H9 (cell line): ENCODE results near the gene TEF. TPM values are rescaled to one million over a fixed set of nuclear protein-coding genes. Genes with fewer than 3 reads are reported as not detected.

Source experiments
- DNase-seq: peaks from one replicate; pipeline ENCODE4 v3.0.0-alpha.2; 2017
- H2AFZ ChIP-seq: one replicate; pipeline ENCODE4 v1.6.1; 2013; ENCODE audit warnings: mild to moderate bottlenecking, low read length, control low read depth, moderate library complexity
- H2AK5ac ChIP-seq: 2 replicates; pipeline ENCODE4 v1.6.1; 2013; ENCODE audit warnings: low read length, control low read depth, mixed read lengths; ENCODE audit not compliant: insufficient read length
- H2BK120ac ChIP-seq: one replicate; pipeline ENCODE4 v1.6.1; 2013; ENCODE audit warnings: low read depth, mild to moderate bottlenecking, low read length, control low read depth, inconsistent platforms; ENCODE audit not compliant: poor library complexity, severe bottlenecking
- H2BK12ac ChIP-seq: 2 replicates; pipeline ENCODE4 v1.6.1; 2013; ENCODE audit warnings: low read length, control low read depth, mixed read lengths, low read depth; ENCODE audit not compliant: insufficient read length
- H2BK15ac ChIP-seq: 2 replicates; pipeline ENCODE4 v1.6.1; 2013; ENCODE audit warnings: low read depth, low read length, control low read depth
- H2BK20ac ChIP-seq: one replicate; pipeline ENCODE4 v1.6.1; 2013; ENCODE audit warnings: low read depth, mild to moderate bottlenecking, low read length, control low read depth, inconsistent platforms; ENCODE audit not compliant: poor library complexity, severe bottlenecking
- H2BK5ac ChIP-seq: 2 replicates; pipeline ENCODE4 v1.6.1; 2013; ENCODE audit warnings: low read length, control low read depth, mixed read lengths; ENCODE audit not compliant: insufficient read length
- H3K14ac ChIP-seq: 2 replicates; pipeline ENCODE4 v1.6.1; 2013; ENCODE audit warnings: low read length, control low read depth; ENCODE audit not compliant: insufficient read depth
- H3K18ac ChIP-seq: 2 replicates; pipeline ENCODE4 v1.6.1; 2013; ENCODE audit warnings: low read depth, mild to moderate bottlenecking, mixed read lengths, low read length, control low read depth; ENCODE audit not compliant: insufficient read length
- H3K23ac ChIP-seq: 2 replicates; pipeline ENCODE4 v1.6.1; 2013; ENCODE audit warnings: low read length, control low read depth, mixed read lengths, low read depth; ENCODE audit not compliant: insufficient read length
- H3K23me2 ChIP-seq: 2 replicates; pipeline ENCODE4 v1.6.1; 2013; ENCODE audit warnings: low read depth, mild to moderate bottlenecking, mixed read lengths, low read length, control low read depth; ENCODE audit not compliant: insufficient read length, poor library complexity, severe bottlenecking
- H3K27ac ChIP-seq: 2 replicates; pipeline ENCODE4 v1.5.1; 2013; ENCODE audit warnings: low read length, control low read depth, mixed read lengths, low read depth; ENCODE audit not compliant: insufficient read length
- H3K27me3 ChIP-seq: 2 replicates; pipeline ENCODE4 v1.6.1; 2013; ENCODE audit warnings: low read length, control low read depth, inconsistent platforms; ENCODE audit not compliant: insufficient read depth
- H3K4ac ChIP-seq: 2 replicates; pipeline ENCODE4 v1.6.1; 2013; ENCODE audit warnings: low read depth, mild to moderate bottlenecking, control low read depth, inconsistent platforms, low read length, moderate library complexity
- H3K4me1 ChIP-seq: 2 replicates; pipeline ENCODE4 v1.6.1; 2013; ENCODE audit warnings: low read length, control low read depth, inconsistent platforms; ENCODE audit not compliant: insufficient read depth
- H3K4me2 ChIP-seq: 2 replicates; pipeline ENCODE4 v1.6.1; 2013; ENCODE audit warnings: low read length, control low read depth, mixed read lengths; ENCODE audit not compliant: insufficient read length, insufficient read depth
- H3K56ac ChIP-seq: 2 replicates; pipeline ENCODE4 v1.6.1; 2013; ENCODE audit warnings: low read depth, mild to moderate bottlenecking, mixed read lengths, low read length, control low read depth; ENCODE audit not compliant: insufficient read length
- H3K79me1 ChIP-seq: 2 replicates; pipeline ENCODE4 v1.6.1; 2013; ENCODE audit warnings: low read depth, mild to moderate bottlenecking, moderate library complexity, low read length, control low read depth, inconsistent platforms; ENCODE audit not compliant: insufficient read depth, poor library complexity, severe bottlenecking
- H3K79me2 ChIP-seq: 2 replicates; pipeline ENCODE4 v1.6.1; 2013; ENCODE audit warnings: low read length, control low read depth, inconsistent platforms; ENCODE audit not compliant: insufficient read depth
- H3K9ac ChIP-seq: 2 replicates; pipeline ENCODE4 v1.6.1; 2013; ENCODE audit warnings: low read length, control low read depth, mixed read lengths; ENCODE audit not compliant: insufficient read length; ENCODE audit errors: extremely low read depth
- H3K9me3 ChIP-seq: one replicate; pipeline ENCODE4 v1.6.1; 2013; ENCODE audit warnings: low read depth, low read length, inconsistent platforms; ENCODE audit not compliant: control insufficient read depth
- H3T11ph ChIP-seq: one replicate; pipeline ENCODE4 v1.6.1; 2013; ENCODE audit warnings: mild to moderate bottlenecking, low read length, control low read depth, inconsistent platforms
- H4K20me1 ChIP-seq: one replicate; pipeline ENCODE4 v1.6.1; 2013; ENCODE audit not compliant: control insufficient read depth, insufficient read length, insufficient read depth
- H4K5ac ChIP-seq: 2 replicates; pipeline ENCODE4 v1.6.1; 2013; ENCODE audit warnings: low read depth, mild to moderate bottlenecking, mixed read lengths, low read length, control low read depth; ENCODE audit not compliant: insufficient read length
- H4K8ac ChIP-seq: replicated peaks from 2 replicates; pipeline ENCODE4 v1.6.1; 2013; ENCODE audit warnings: low read length, control low read depth, mixed read lengths, low read depth; ENCODE audit not compliant: insufficient read length
- H4K91ac ChIP-seq: 2 replicates; pipeline ENCODE4 v1.6.1; 2013; ENCODE audit warnings: low read depth, mild to moderate bottlenecking, moderate library complexity, mixed read lengths, low read length, control low read depth; ENCODE audit not compliant: insufficient read length
- H3K27ac Mint-ChIP-seq, 3 experiments: 2 replicates in 2 of 3; 3 replicates in 1 of 3; pipeline ENCODE4 v1.8.0; 2020 to 2021; ENCODE audit warnings: mixed read lengths in 3 of 3, mild to moderate bottlenecking in 1 of 3, moderate library complexity in 1 of 3
- H3K27me3 Mint-ChIP-seq: 2 replicates; pipeline ENCODE4 v1.8.0; 2021; ENCODE audit warnings: low read depth, mild to moderate bottlenecking, moderate library complexity, mixed read lengths
- H3K36me3 Mint-ChIP-seq, 3 experiments: 2 replicates in 2 of 3; 3 replicates in 1 of 3; pipeline ENCODE4 v1.8.0; 2020 to 2021; ENCODE audit warnings: low read depth in 3 of 3, mixed read lengths in 3 of 3; ENCODE audit not compliant: insufficient read depth in 1 of 3
- H3K4me1 Mint-ChIP-seq, 2 experiments: 2 replicates each; pipeline ENCODE4 v1.8.0; 2020; ENCODE audit warnings: mixed read lengths in 2 of 2
- H3K4me3 Mint-ChIP-seq, 2 experiments: 2 replicates in 1 of 2; 3 replicates in 1 of 2; pipeline ENCODE4 v1.8.0; 2020 to 2021; ENCODE audit warnings: mild to moderate bottlenecking in 2 of 2, mixed read lengths in 2 of 2, moderate library complexity in 1 of 2
- H3K9me3 Mint-ChIP-seq, 2 experiments: 2 replicates in 1 of 2; 3 replicates in 1 of 2; pipeline ENCODE4 v1.8.0; 2020; ENCODE audit warnings: mild to moderate bottlenecking in 2 of 2, mixed read lengths in 2 of 2, moderate library complexity in 1 of 2
- WGBS: extraction: QIAGEN DNeasy Blood & Tissue Kit; methylation state at CpG from one replicate; pipeline ENCODE4 v1.1.7; 2013; ENCODE audit warnings: missing lambda C conversion rate, low lambda C conversion rate, mixed read lengths; ENCODE audit not compliant: insufficient read length; ENCODE audit errors: extremely low coverage; 5-methylcytosine and 5-hydroxymethylcytosine counted together
- total RNA-seq: library from RNA; stranded (reverse); gene quantifications from 2 replicates; pipeline ENCODE4 v1.2.1, GENCODE V29; 2021
- TF ChIP-seq, protein P1 (sequence below): fragments of 200-600 bp; sonication (generic); conservative IDR thresholded peaks from 3 replicates; pipeline ENCODE4 v1.8.0; 2021; ENCODE audit warnings: antibody characterized with exemption, mild to moderate bottlenecking

TEF gene
- total RNA-seq, 1 experiment from 2014 or later, result 17.9 TPM

DNA sequence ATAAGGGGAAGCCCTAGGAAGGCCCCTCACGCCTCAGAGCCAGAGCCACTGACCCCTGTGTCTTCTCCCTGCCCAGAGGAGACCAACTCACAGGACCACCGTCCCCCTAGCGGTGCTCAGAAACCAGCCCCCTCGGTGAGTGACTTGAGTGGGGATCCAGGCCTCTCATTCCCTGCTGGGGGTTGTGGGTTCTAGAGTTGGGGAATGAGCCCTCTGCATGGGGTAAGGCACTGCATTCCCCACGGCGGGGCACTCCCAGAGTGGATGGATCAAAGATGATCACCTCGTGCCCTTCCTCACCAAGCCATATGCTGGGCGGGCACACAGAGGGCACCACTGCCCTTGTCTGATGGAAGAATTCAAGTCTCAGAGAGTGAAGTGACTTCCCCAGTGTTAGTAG is 40.7 kb upstream of the TEF start:
- Histone ChIP-seq H3K27me3 (no peaks in the 10 kb centered on the region), H2BK120ac (no peak overlapping the region), H3K56ac (no peak overlapping the region), H3K79me1 (no peaks in the 10 kb centered on the region), H2AFZ (no peak overlapping the region), H4K8ac (no peak overlapping the region), H3T11ph (no peak overlapping the region), H3K23me2 (no peaks in the 10 kb centered on the region), H3K27ac (no peak overlapping the region), H3K14ac (no peak overlapping the region), H3K18ac (no peak overlapping the region), H2BK20ac (no peak overlapping the region), H3K9ac (no peak overlapping the region), H4K20me1 (no peaks in the 10 kb centered on the region), H3K79me2 (no peaks in the 10 kb centered on the region), H2BK5ac (no peak overlapping the region), H3K9me3 (no peaks in the 10 kb centered on the region), H3K23ac (no peak overlapping the region), H4K5ac (no peak overlapping the region), H3K4me2 (no peak overlapping the region), H2BK15ac (no peak overlapping the region), H2AK5ac (no peak overlapping the region), H3K4me1 (no peaks in the 10 kb centered on the region), H4K91ac (no peak overlapping the region), H3K4ac (no peak overlapping the region), H2BK12ac (no peak overlapping the region)
- no peak for DNase-seq
- TF ChIP-seq, protein P1, sequence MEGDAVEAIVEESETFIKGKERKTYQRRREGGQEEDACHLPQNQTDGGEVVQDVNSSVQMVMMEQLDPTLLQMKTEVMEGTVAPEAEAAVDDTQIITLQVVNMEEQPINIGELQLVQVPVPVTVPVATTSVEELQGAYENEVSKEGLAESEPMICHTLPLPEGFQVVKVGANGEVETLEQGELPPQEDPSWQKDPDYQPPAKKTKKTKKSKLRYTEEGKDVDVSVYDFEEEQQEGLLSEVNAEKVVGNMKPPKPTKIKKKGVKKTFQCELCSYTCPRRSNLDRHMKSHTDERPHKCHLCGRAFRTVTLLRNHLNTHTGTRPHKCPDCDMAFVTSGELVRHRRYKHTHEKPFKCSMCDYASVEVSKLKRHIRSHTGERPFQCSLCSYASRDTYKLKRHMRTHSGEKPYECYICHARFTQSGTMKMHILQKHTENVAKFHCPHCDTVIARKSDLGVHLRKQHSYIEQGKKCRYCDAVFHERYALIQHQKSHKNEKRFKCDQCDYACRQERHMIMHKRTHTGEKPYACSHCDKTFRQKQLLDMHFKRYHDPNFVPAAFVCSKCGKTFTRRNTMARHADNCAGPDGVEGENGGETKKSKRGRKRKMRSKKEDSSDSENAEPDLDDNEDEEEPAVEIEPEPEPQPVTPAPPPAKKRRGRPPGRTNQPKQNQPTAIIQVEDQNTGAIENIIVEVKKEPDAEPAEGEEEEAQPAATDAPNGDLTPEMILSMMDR, result no peak
- no peaks in the 10 kb centered on the region for H3K4me1 Mint-ChIP-seq
- H3K4me3 Mint-ChIP-seq, result no peak overlapping the region
- peaks cover 4 to 50% (median 44%) of the 10 kb centered on the region in 3 experiments; a peak in 6 of 7 replicates for H3K36me3 Mint-ChIP-seq
- H3K27ac Mint-ChIP-seq, result no peak overlapping the region; a peak in 1 of 7 replicates
- H3K27me3 Mint-ChIP-seq, result no peaks in the 10 kb centered on the region; the same call in 1 of the 2 replicates
- WGBS, result no CpG with 5 or more reads among the region's 8 CpGs
- no peaks in the 10 kb centered on the region for H3K9me3 Mint-ChIP-seq
